Measurements from ENCODE around the gene ZNF516.

DNA sequence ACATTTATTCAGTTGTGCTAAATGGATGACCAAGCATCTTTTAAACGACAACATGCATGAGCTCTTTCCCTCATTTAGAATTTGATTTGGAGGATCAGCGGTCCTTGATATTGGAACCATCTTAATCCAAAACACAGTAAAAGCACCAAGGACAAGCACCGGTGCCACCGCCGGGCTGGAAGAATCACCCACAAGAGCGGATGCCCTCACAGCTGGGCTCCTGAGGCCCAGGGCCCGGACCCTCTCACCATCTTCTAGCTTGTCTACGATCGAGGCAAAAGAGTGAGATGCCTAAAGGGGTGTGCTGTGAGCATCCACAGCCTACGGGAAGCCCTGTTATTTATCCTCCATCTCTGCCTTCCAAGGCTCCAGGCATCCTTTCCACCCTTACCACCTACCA lies 129.5 kb downstream of the ZNF516 start:
- no peak for TF ChIP-seq CTCF (IDR thresholded peaks at IDR 0.05)
- no peak for TF ChIP-seq POLR2A (IDR thresholded peaks at IDR 0.05)
